Smooth muscle cell (in vitro differentiated cells): ENCODE results near the gene TNN. TPM values are rescaled to one million over a fixed set of nuclear protein-coding genes. Genes with fewer than 3 reads are reported as not detected.
A peak's percentile ranks its signal among the peaks of the same experiment; 100 is the strongest.

Experiments used
- DNase-seq: peaks from one replicate; lab custom pipeline; 2025; ENCODE audit not compliant: unreplicated experiment; lab: John Stamatoyannopoulos, UW
- H2AFZ ChIP-seq: fragments of 200-600 bp; sonication (generic); 2 replicates; pipeline ENCODE4 v1.6.0; 2016; ENCODE audit warnings: antibody characterized with exemption, low read depth, mild to moderate bottlenecking
- H3F3A ChIP-seq: fragments of 200-600 bp; sonication (generic); 2 replicates; pipeline ENCODE4 v1.6.0; 2017; ENCODE audit warnings: antibody characterized with exemption, low read depth
- H3K27ac ChIP-seq: fragments of 200-600 bp; sonication (generic); 2 replicates; pipeline ENCODE4 v1.5.1; 2016; ENCODE audit warnings: low read depth, mild to moderate bottlenecking
- H3K27me3 ChIP-seq: fragments of 200-600 bp; sonication (generic); 2 replicates; pipeline ENCODE4 v1.6.1; 2016; ENCODE audit warnings: low read depth, mild to moderate bottlenecking
- H3K36me3 ChIP-seq: fragments of 200-600 bp; sonication (generic); 2 replicates; pipeline ENCODE4 v1.5.1; 2016; ENCODE audit warnings: low read depth
- H3K4me1 ChIP-seq: fragments of 200-600 bp; sonication (generic); 2 replicates; pipeline ENCODE4 v1.5.1; 2016; ENCODE audit warnings: low read depth
- H3K4me2 ChIP-seq: fragments of 200-600 bp; sonication (generic); 2 replicates; pipeline ENCODE4 v1.6.0; 2016; ENCODE audit warnings: mild to moderate bottlenecking
- H3K4me3 ChIP-seq: fragments of 200-600 bp; sonication (generic); 2 replicates; pipeline ENCODE4 v1.5.1; 2016; ENCODE audit warnings: mild to moderate bottlenecking
- H3K79me2 ChIP-seq: fragments of 200-600 bp; sonication (generic); 2 replicates; pipeline ENCODE4 v1.6.0; 2016; ENCODE audit warnings: low read depth, mild to moderate bottlenecking
- H3K9ac ChIP-seq: fragments of 200-600 bp; sonication (generic); 2 replicates; pipeline ENCODE4 v1.6.0; 2016; ENCODE audit warnings: low read depth
- H3K9me3 ChIP-seq: fragments of 200-600 bp; sonication (generic); replicated peaks from 2 replicates; pipeline ENCODE4 v1.5.1; 2016; ENCODE audit warnings: low read depth
- H4K20me1 ChIP-seq: fragments of 200-600 bp; sonication (generic); 2 replicates; pipeline ENCODE4 v1.6.0; 2016; ENCODE audit warnings: low read depth
- WGBS: methylation state at CpG from one replicate; pipeline ENCODE4 v1.1.7; 2016; ENCODE audit warnings: low lambda C conversion rate; 5-methylcytosine and 5-hydroxymethylcytosine counted together
- polyA plus RNA-seq: library from polyadenylated mRNA; unstranded; fragments of >200 nt; fragmentation: Nextera tagmentation; extraction: Ambion mirVana; gene quantifications from 2 replicates; pipeline ENCODE4 v1.2.1, GENCODE V29; 2016
- total RNA-seq: library from RNA; depleted of rRNA; stranded (reverse); fragments of >200 nt; gene quantifications from 2 replicates; pipeline ENCODE4 v1.2.3, GENCODE V29; 2014
- TF ChIP-seq, protein P1 (sequence below): fragments of 200-600 bp; sonication (generic); IDR thresholded peaks from 2 replicates; pipeline ENCODE4 v1.5.1; 2017; ENCODE audit warnings: borderline replicate concordance, mild to moderate bottlenecking, antibody characterized with exemption; ENCODE audit not compliant: insufficient read depth, poor library complexity, severe bottlenecking

Gene TNN
- total and polyA plus RNA-seq, 2 experiments from 2014 or later, result 0.72 to 0.86 TPM

DNA sequence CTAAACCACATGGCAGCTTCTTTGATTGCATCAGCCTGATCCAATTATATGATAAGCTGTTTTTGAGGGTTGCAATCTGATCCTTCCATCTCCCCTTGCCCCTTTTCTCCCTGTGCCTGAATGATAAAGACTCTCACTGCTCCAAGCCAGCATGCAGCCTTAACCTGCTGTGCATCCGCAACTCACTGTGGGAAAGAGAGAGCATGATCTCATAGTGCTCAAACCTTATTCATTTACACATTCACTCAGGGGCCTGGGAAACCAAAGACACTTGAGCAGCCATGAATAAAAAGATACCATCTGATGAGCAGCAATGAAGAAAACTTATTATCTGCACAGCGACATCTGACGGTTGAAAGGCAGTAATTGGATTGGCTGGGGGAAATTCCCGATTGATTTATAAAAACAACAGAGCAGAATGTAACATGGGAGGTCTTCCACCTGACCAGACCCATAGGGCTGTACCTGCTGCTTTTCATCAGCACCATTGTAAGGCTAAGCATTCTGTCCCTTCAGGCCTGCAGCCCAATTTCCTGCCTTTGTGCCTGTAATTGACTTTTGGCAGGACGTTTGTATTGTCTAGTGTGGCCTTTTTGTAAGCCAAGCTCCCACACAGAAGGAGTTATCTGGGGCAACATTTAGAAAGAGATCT is 62.5 kb downstream of the TNN start:
- 62% methylated on average over 5 of the region's 5 CpGs for WGBS
- Histone ChIP-seq H3K4me2 (no peak overlapping the region), H3K27me3 (no peaks in the 10 kb centered on the region), H3K79me2 (no peaks in the 10 kb centered on the region), H3K9me3 (no peaks in the 10 kb centered on the region), H4K20me1 (no peaks in the 10 kb centered on the region), H3F3A (no peaks in the 10 kb centered on the region), H3K4me1 (peaks cover 13% of the 10 kb centered on the region), H3K4me3 (no peak overlapping the region), H3K27ac (no peak overlapping the region), H2AFZ (no peak overlapping the region), H3K9ac (no peak overlapping the region), H3K36me3 (no peaks in the 10 kb centered on the region)
- TF ChIP-seq, protein P1, sequence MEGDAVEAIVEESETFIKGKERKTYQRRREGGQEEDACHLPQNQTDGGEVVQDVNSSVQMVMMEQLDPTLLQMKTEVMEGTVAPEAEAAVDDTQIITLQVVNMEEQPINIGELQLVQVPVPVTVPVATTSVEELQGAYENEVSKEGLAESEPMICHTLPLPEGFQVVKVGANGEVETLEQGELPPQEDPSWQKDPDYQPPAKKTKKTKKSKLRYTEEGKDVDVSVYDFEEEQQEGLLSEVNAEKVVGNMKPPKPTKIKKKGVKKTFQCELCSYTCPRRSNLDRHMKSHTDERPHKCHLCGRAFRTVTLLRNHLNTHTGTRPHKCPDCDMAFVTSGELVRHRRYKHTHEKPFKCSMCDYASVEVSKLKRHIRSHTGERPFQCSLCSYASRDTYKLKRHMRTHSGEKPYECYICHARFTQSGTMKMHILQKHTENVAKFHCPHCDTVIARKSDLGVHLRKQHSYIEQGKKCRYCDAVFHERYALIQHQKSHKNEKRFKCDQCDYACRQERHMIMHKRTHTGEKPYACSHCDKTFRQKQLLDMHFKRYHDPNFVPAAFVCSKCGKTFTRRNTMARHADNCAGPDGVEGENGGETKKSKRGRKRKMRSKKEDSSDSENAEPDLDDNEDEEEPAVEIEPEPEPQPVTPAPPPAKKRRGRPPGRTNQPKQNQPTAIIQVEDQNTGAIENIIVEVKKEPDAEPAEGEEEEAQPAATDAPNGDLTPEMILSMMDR, result no peak
- no peak for DNase-seq

DNA sequence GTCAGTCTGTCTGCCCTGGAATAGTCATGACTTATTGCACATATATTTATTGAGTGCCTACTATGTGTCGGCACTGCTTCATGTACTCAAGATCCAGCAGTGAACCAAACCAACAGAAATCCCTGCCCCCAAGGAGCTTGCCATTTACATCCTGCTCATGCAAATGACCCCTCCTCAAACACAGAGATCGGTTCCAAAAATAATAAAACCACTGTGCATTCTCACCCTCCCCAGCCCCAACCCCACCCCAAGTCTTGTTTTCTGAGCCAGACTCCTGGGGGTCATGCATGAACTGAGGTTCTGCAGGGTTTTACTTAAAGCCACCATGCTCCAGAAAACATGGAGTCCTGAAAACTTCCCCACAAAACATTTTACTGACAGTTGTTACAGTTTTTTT is 63.0 kb downstream of the TNN start:
- Histone ChIP-seq H2AFZ (no peak overlapping the region), H3K27ac (no peak overlapping the region), H3F3A (no peaks in the 10 kb centered on the region), H3K36me3 (no peaks in the 10 kb centered on the region), H3K4me3 (no peak overlapping the region), H3K9ac (no peak overlapping the region), H3K4me2 (no peak overlapping the region), H3K79me2 (no peaks in the 10 kb centered on the region), H3K9me3 (no peaks in the 10 kb centered on the region), H3K27me3 (no peaks in the 10 kb centered on the region), H4K20me1 (no peaks in the 10 kb centered on the region), H3K4me1 (peaks cover 13% of the 10 kb centered on the region)
- TF ChIP-seq, protein P1, result no peak
- DNase-seq, result no peak
- WGBS, result 75% methylated on average over 2 of the region's 2 CpGs

DNA sequence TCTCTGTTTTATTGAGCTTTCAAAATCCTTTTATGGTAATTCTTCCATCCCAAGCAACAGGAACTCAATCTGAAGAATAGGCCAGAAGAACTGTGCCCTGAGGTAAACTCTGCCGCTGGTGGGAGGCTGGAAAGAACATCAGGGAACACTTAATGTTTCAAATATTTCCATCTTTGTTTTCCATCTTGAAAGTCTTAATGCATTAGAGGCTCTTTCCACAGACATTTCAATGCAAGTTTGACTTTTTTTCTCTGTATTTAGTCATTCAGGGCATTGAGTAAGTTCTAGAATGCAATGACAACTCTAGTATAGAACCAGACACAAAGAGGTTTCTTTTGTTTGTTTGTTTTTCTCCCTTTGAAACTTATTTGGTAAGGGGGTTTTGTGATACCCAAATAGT is 63.5 kb downstream of the TNN start:
- H3K4me3 ChIP-seq, result no peak overlapping the region
- H3K27ac ChIP-seq, result no peak overlapping the region
- peaks cover 13% of the 10 kb centered on the region for H3K4me1 ChIP-seq
- no peak overlapping the region for H2AFZ ChIP-seq
- DNase-seq, result no peak
- no peaks in the 10 kb centered on the region for H3K79me2 ChIP-seq
- no peaks in the 10 kb centered on the region for H3K36me3 ChIP-seq
- TF ChIP-seq, protein P1, result no peak
- no peaks in the 10 kb centered on the region for H3F3A ChIP-seq
- no peak overlapping the region for H3K9ac ChIP-seq
- WGBS, result 42% methylated on average over 1 of the region's 1 CpG
- no peaks in the 10 kb centered on the region for H4K20me1 ChIP-seq
- no peak overlapping the region for H3K4me2 ChIP-seq
- no peaks in the 10 kb centered on the region for H3K9me3 ChIP-seq
- no peaks in the 10 kb centered on the region for H3K27me3 ChIP-seq

DNA sequence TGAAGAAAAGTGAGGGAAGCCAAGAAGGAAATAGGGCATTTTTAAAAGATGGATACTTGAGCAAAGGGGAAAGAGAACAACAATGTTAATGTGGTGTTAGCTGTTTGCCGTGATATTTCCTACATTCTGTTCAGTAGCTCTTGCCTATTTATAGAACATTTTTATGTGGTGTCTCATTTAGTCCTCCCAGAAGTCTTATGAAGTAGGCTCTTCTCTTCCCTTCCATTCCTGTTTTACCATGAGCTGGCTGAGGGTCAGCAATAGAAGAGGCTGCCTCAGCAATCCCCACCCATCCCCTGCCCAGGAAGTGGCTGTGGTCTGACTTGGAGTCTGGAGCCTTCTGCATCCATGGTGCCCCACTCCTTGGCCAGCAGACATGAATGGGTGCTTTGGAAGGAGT is 64.8 kb downstream of the TNN start:
- no peak for DNase-seq
- Histone ChIP-seq H3K79me2 (no peaks in the 10 kb centered on the region), H3K27me3 (no peaks in the 10 kb centered on the region), H3K27ac (peak overlapping the region; percentile 37), H3K36me3 (no peaks in the 10 kb centered on the region), H3F3A (no peaks in the 10 kb centered on the region), H3K4me1 (peaks cover 13% of the 10 kb centered on the region), H3K9me3 (no peaks in the 10 kb centered on the region), H2AFZ (no peak overlapping the region), H3K4me2 (peak overlapping the region; percentile 64), H4K20me1 (no peaks in the 10 kb centered on the region), H3K9ac (no peak overlapping the region), H3K4me3 (no peak overlapping the region)
- WGBS, result 7% methylated on average over 1 of the region's 1 CpG
- TF ChIP-seq, protein P1, result no peak
